Endothelial cell of umbilical vein (primary cell): ENCODE results near the gene AADAC. TPM values are rescaled to one million over a fixed set of nuclear protein-coding genes. Genes with fewer than 3 reads are reported as not detected.

Source experiments
- BruUV-seq: library from RNA; stranded (reverse); fragments of 400-500 nt; replicated peaks from 2 replicates; lab custom pipeline; 2021; lab: Mats Ljungman, UMichigan
- CTCF ChIA-PET: fragments of 300-600, 350-600 bp; sonication (Branson Sonifier 250); formaldehyde crosslinking; loops from one replicate; lab custom pipeline; 2021; ENCODE audit warnings: antibody characterized with exemption, inconsistent platforms; lab: Charles Lee
- POLR2A ChIA-PET: fragments of 300-600, 350-600 bp; sonication (Branson Sonifier 250); formaldehyde crosslinking; loops from one replicate; lab custom pipeline; 2021; ENCODE audit warnings: antibody characterized with exemption, inconsistent platforms; lab: Charles Lee
- DNase-seq: peaks from one replicate; pipeline ENCODE4 v3.0.0-alpha.2; 2011; ENCODE audit warnings: low read depth, low spot score
- FAIRE-seq: peaks from 2 replicates; lab custom pipeline; 2011; peaks lifted over from hg19 to GRCh38; lab: Jason Lieb, UNC
- H2AFZ ChIP-seq: 2 replicates; pipeline ENCODE4 v1.6.0; 2012; ENCODE audit warnings: low read depth, low read length, control low read depth, inconsistent platforms
- H3K27ac ChIP-seq: 2 replicates; pipeline ENCODE4 v1.5.1; 2011; ENCODE audit warnings: low read depth, mild to moderate bottlenecking, control low read depth, low read length, moderate library complexity; ENCODE audit not compliant: insufficient read depth
- H3K27me3 ChIP-seq, 2 experiments: 2 replicates each; pipeline versions ENCODE4 v1.6.0 to v1.6.1; 2011; ENCODE audit warnings: low read length in 2 of 2, mixed read lengths in 1 of 2; ENCODE audit not compliant: control insufficient read depth in 2 of 2, insufficient read depth in 2 of 2
- H3K36me3 ChIP-seq, 2 experiments: 2 replicates in 1 of 2; 3 replicates in 1 of 2; pipeline ENCODE4 v1.5.1; 2011; ENCODE audit warnings: low read length in 2 of 2, mild to moderate bottlenecking in 1 of 2, moderate library complexity in 1 of 2; ENCODE audit not compliant: control insufficient read depth in 2 of 2, insufficient read depth in 2 of 2; ENCODE audit errors: extremely low read depth in 1 of 2
- H3K4me1 ChIP-seq: 3 replicates; pipeline ENCODE4 v1.5.1; 2011; ENCODE audit warnings: mild to moderate bottlenecking, low read length; ENCODE audit not compliant: control insufficient read depth, insufficient read depth; ENCODE audit errors: extremely low read depth
- H3K4me2 ChIP-seq: 2 replicates; pipeline ENCODE4 v1.6.1; 2011; ENCODE audit warnings: low read length, control low read depth, mixed read lengths; ENCODE audit not compliant: insufficient read depth
- H3K4me3 ChIP-seq, 3 experiments: fragments of 200-600 bp in 1 of 3; sonication (generic), shearing (Covaris generic) in 1 of 3; replicated peaks in 1 of 3; 2 replicates each; pipeline ENCODE4 v1.5.1; 2011 to 2016; ENCODE audit warnings: control low read depth in 3 of 3, low read length in 3 of 3, mild to moderate bottlenecking in 2 of 3, inconsistent platforms in 1 of 3, low read depth in 1 of 3, moderate library complexity in 1 of 3; ENCODE audit not compliant: insufficient read depth in 1 of 3
- H3K79me2 ChIP-seq: 2 replicates; pipeline ENCODE4 v1.6.0; 2012; ENCODE audit warnings: low read length, inconsistent platforms; ENCODE audit not compliant: control insufficient read depth, insufficient read depth
- H3K9ac ChIP-seq: replicated peaks from 2 replicates; pipeline ENCODE3; 2011; ENCODE audit warnings: low read length, control low read depth; ENCODE audit not compliant: insufficient read depth; ENCODE audit errors: extremely low read depth
- H3K9me1 ChIP-seq: replicated peaks from 3 replicates; pipeline ENCODE4 v1.6.0; 2011; ENCODE audit warnings: mild to moderate bottlenecking, low read length; ENCODE audit not compliant: control insufficient read depth, insufficient read depth; ENCODE audit errors: extremely low read depth
- H3K9me3 ChIP-seq: replicated peaks from 2 replicates; pipeline ENCODE4 v1.5.1; 2012; ENCODE audit warnings: low read length, inconsistent platforms; ENCODE audit not compliant: control insufficient read depth, insufficient read depth
- H4K20me1 ChIP-seq: replicated peaks from 2 replicates; pipeline ENCODE3; 2011; ENCODE audit warnings: mild to moderate bottlenecking, low read length; ENCODE audit not compliant: control insufficient read depth, insufficient read depth; ENCODE audit errors: extremely low read depth
- CTCF ChIP-seq, 2 donors: IDR thresholded peaks; 1 replicate in 1 of 2; 2 replicates in 1 of 2; pipeline ENCODE4 v1.5.1; 2011; ENCODE audit warnings: low read length in 2 of 2, mild to moderate bottlenecking in 2 of 2, moderate library complexity in 2 of 2, control low read depth in 1 of 2, inconsistent platforms in 1 of 2, low read depth in 1 of 2; ENCODE audit not compliant: insufficient read depth in 1 of 2; ENCODE audit errors: extremely low read depth in 1 of 2
- EZH2 ChIP-seq: IDR thresholded peaks from 2 replicates; pipeline ENCODE4 v1.6.1; 2012; ENCODE audit warnings: borderline replicate concordance, low read depth, mild to moderate bottlenecking, moderate library complexity, low read length, inconsistent platforms; ENCODE audit not compliant: severe bottlenecking
- FOS ChIP-seq: IDR thresholded peaks from 2 replicates; pipeline ENCODE4 v1.6.1; 2011; ENCODE audit warnings: mild to moderate bottlenecking, low read length, moderate library complexity, borderline replicate concordance; ENCODE audit not compliant: insufficient read depth
- GATA2 ChIP-seq: IDR thresholded peaks from 2 replicates; pipeline ENCODE4 v1.7.0; 2011; ENCODE audit warnings: low read depth, mild to moderate bottlenecking, moderate library complexity, mixed read lengths, low read length; ENCODE audit not compliant: insufficient read length, insufficient read depth
- JUN ChIP-seq: IDR thresholded peaks from 2 replicates; pipeline ENCODE4 v1.6.1; 2011; ENCODE audit warnings: borderline replicate concordance, low read depth; ENCODE audit not compliant: insufficient read length, insufficient read depth
- MAX ChIP-seq: IDR thresholded peaks from 2 replicates; pipeline ENCODE4 v1.6.1; 2011; ENCODE audit not compliant: insufficient read depth, insufficient read length
- MYC ChIP-seq: IDR thresholded peaks from one replicate; pipeline ENCODE4 v1.6.1; 2011; ENCODE audit warnings: mild to moderate bottlenecking, low read depth, low read length
- POLR2A ChIP-seq: IDR thresholded peaks from 2 replicates; pipeline ENCODE4 v1.6.1; 2012; ENCODE audit warnings: low read depth, mild to moderate bottlenecking, control low read depth, low read length
- POLR2AphosphoS5 ChIP-seq: IDR thresholded peaks from 2 replicates; pipeline ENCODE4 v1.6.1; 2012; ENCODE audit warnings: low read depth, mild to moderate bottlenecking, control low read depth, low read length, moderate library complexity; ENCODE audit not compliant: insufficient read depth
- dilution Hi-C: fragments of 300-500 bp; cut with MboI; formaldehyde crosslinking; loops from one replicate; pipeline ENCODE4 v1.15.0; 2019; ENCODE audit warnings: low sequenced_read_pairs; ENCODE audit not compliant: extremely low pct_ligation_motif_present
- intact Hi-C: fragments of 100-400 bp; cut with micrococcal nuclease; formaldehyde crosslinking; loops from one replicate; pipeline ENCODE4 v1.10.0; 2022
- polyA plus RNA-seq, 4 experiments: library from polyadenylated mRNA; depleted of rRNA in 3 of 4; stranded (reverse) in 3 of 4; unstranded in 1 of 4; fragments of >200 nt; gene quantifications; 2 replicates each; pipeline versions ENCODE4 v1.2.1 to v1.2.3, GENCODE V29; 2011 to 2012; ENCODE audit warnings: missing spikeins in 1 of 4
- total RNA-seq: library from RNA; stranded (reverse); gene quantifications from 2 replicates; pipeline ENCODE4 v1.2.3, GENCODE V29; 2021

AADAC gene
- total and polyA plus RNA-seq, 2 donors (not counting 3 experiments of a cell fraction or from before 2014, with no cell fraction given): 0.27 to 0.62 TPM

GRCh38 chr3:151772825-151773480, 41.0 kb upstream of the AADAC start:
- dilution Hi-C loops (no loop called here), intact Hi-C loops (loop anchor here (5.0 kb wide), 1 partner anchor 1011 kb away; the partner anchor contains the start of gene SIAH2)
- Histone ChIP-seq H3K9ac (no peak overlapping the region), H3K27ac (no peak overlapping the region), H4K20me1 (no peaks in the 10 kb centered on the region), H3K4me3 (no peak overlapping the region), H3K36me3 (no peaks in the 10 kb centered on the region), H3K4me2 (no peak overlapping the region), H2AFZ (no peak overlapping the region), H3K79me2 (peaks cover 3% of the 10 kb centered on the region), H3K4me1 (peaks cover 43% of the 10 kb centered on the region), H3K9me3 (no peaks in the 10 kb centered on the region), H3K27me3 (no peaks in the 10 kb centered on the region), H3K9me1 (no peaks in the 10 kb centered on the region)
- FAIRE-seq (no peak), DNase-seq (no peak)
- TF ChIP-seq POLR2AphosphoS5 (no peak), MYC (no peak), GATA2 (no peak), MAX (no peak), POLR2A (no peak), CTCF (IDR thresholded peaks at IDR 0.05; ENCODE audit: extremely low read depth in 1 of 2, insufficient read depth in 1 of 2, low read depth in 1 of 2, low read length in 2 of 2) (no peak), EZH2 (no peak), JUN (no peak), FOS (no peak)
- POLR2A ChIA-PET: no interaction called here
- CTCF ChIA-PET: interaction anchor here (1.2 kb wide), 1 partner anchor 146 kb away, joined by 3 read pairs; no protein-coding TSS in a partner anchor
- BruUV-seq: no TSS peak
